OCI-LY7 (cell line): ENCODE data around the gene SLC43A2. TPM values are rescaled to one million over a fixed set of nuclear protein-coding genes. Genes with fewer than 3 reads are reported as not detected.

Source experiments
- BruUV-seq: library from RNA; stranded (reverse); fragments of 400-500 nt; replicated peaks from 2 replicates; lab custom pipeline; 2021; lab: Mats Ljungman, UMichigan
- CTCF ChIA-PET: fragments of 300-600 bp; sonication (Branson Sonifier 250); formaldehyde crosslinking; loops from one replicate; lab custom pipeline; 2022; ENCODE audit warnings: antibody characterized with exemption; ENCODE audit not compliant: unreplicated experiment; lab: Charles Lee
- POLR2A ChIA-PET: fragments of 300-600 bp; sonication (Branson Sonifier 250); formaldehyde crosslinking; loops from one replicate; lab custom pipeline; 2022; ENCODE audit warnings: antibody characterized with exemption; lab: Charles Lee
- DNase-seq: peaks from one replicate; pipeline ENCODE4 v3.0.0-alpha.2; 2015; ENCODE audit warnings: low spot score
- H2AFZ ChIP-seq: fragments of 200-600 bp; sonication (generic), shearing (Covaris generic); 2 replicates; pipeline ENCODE4 v1.6.1; 2014; ENCODE audit warnings: mild to moderate bottlenecking, antibody characterized with exemption, low read length, moderate library complexity
- H3K27ac ChIP-seq: fragments of 200-600 bp; sonication (generic); 2 replicates; pipeline ENCODE4 v1.5.1; 2014; ENCODE audit warnings: mixed run types, low read depth, mild to moderate bottlenecking, moderate library complexity, low read length, inconsistent platforms; ENCODE audit not compliant: poor library complexity, severe bottlenecking
- H3K36me3 ChIP-seq: fragments of 200-600 bp; sonication (generic); 2 replicates; pipeline ENCODE4 v1.6.1; 2014; ENCODE audit warnings: mild to moderate bottlenecking, antibody characterized with exemption, low read length, moderate library complexity, mixed read lengths; ENCODE audit not compliant: insufficient read depth
- H3K4me1 ChIP-seq: fragments of 200-600 bp; sonication (generic); 2 replicates; pipeline ENCODE4 v1.5.1; 2014; ENCODE audit warnings: mild to moderate bottlenecking, low read length; ENCODE audit not compliant: insufficient read depth, poor library complexity, severe bottlenecking
- H3K4me2 ChIP-seq: fragments of 200-600 bp; sonication (generic); 2 replicates; pipeline ENCODE4 v1.6.1; 2014; ENCODE audit warnings: mild to moderate bottlenecking, low read length
- H3K4me3 ChIP-seq: fragments of 200-600 bp; sonication (generic); 2 replicates; pipeline ENCODE4 v1.5.1; 2014; ENCODE audit warnings: mild to moderate bottlenecking, low read depth, low read length; ENCODE audit not compliant: poor library complexity, severe bottlenecking
- H3K79me2 ChIP-seq: fragments of 200-600 bp; sonication (generic); 2 replicates; pipeline ENCODE4 v1.6.1; 2016; ENCODE audit warnings: low read depth, mild to moderate bottlenecking, low read length, moderate library complexity, mixed read lengths; ENCODE audit not compliant: insufficient read depth
- H3K9me2 ChIP-seq: fragments of 200-600 bp; sonication (generic); 2 replicates; pipeline ENCODE4 v1.6.1; 2016; ENCODE audit warnings: mild to moderate bottlenecking, low read length, mixed read lengths; ENCODE audit not compliant: insufficient read depth
- H3K9me3 ChIP-seq: fragments of 200-600 bp; sonication (generic); 2 replicates; pipeline ENCODE4 v1.6.1; 2014; ENCODE audit warnings: mild to moderate bottlenecking, mixed run types, low read length, mixed read lengths
- H4K20me1 ChIP-seq: fragments of 200-600 bp; sonication (generic); 2 replicates; pipeline ENCODE4 v1.6.1; 2014; ENCODE audit warnings: mild to moderate bottlenecking, antibody characterized with exemption, low read length, moderate library complexity, mixed read lengths; ENCODE audit not compliant: insufficient read depth
- EZH2phosphoT487 ChIP-seq: fragments of 200-600 bp; sonication (generic); IDR thresholded peaks from 2 replicates; pipeline ENCODE4 v1.6.1; 2018; ENCODE audit warnings: low read depth, borderline replicate concordance, mild to moderate bottlenecking, mixed run types, antibody characterized with exemption, low read length, moderate library complexity, mixed read lengths
- intact Hi-C: fragments of 100-400 bp; cut with micrococcal nuclease; formaldehyde crosslinking; loops from one replicate; pipeline ENCODE4 v1.10.0; 2022; ENCODE audit not compliant: unreplicated experiment
- total RNA-seq, 2 experiments: library from RNA; depleted of rRNA in 1 of 2; stranded (reverse); fragments of >200 nt in 1 of 2; shearing (Covaris generic) in 1 of 2; gene quantifications; 2 replicates each; pipeline ENCODE4 v1.2.3, GENCODE V29; 2014 to 2022
- TF ChIP-seq, protein P1 (sequence below): fragments of 200-600 bp; sonication (generic); conservative IDR thresholded peaks from 2 replicates; pipeline ENCODE4 v1.5.1; 2014; ENCODE audit warnings: mild to moderate bottlenecking, antibody characterized with exemption, low read length, moderate library complexity, mixed read lengths

Gene SLC43A2
- total RNA-seq, 2 experiments from 2014 or later: 9.2 to 17.1 TPM

DNA sequence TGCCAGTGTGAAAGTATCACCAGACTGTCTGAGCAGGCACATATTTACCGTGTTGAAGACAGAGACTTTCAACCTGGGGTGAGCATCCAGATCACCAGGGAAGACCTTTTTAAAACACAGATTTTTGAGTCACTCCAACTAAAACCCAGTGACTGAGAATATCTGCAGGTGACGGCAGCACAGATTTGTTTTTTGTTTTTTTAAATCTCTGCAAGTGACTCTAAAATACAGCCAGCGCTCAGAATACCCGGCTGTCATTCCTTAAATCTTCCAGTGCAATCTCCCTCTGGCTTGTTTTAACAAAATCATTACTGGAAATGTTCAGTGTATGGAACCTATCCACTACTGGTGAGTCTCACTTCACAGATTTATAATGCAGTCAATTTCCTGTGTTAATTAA is 92.9 kb downstream of the SLC43A2 start:
- CTCF ChIA-PET: no interaction called here
- H3K9me2 ChIP-seq: no peaks in the 10 kb centered on the region
- no peaks in the 10 kb centered on the region for H4K20me1 ChIP-seq
- no peaks in the 10 kb centered on the region for H3K9me3 ChIP-seq
- H3K4me2 ChIP-seq: no peak overlapping the region
- H3K27ac ChIP-seq: no peak overlapping the region
- intact Hi-C loops: no loop called here
- no peaks in the 10 kb centered on the region for H3K79me2 ChIP-seq
- BruUV-seq: no TSS peak
- no peaks in the 10 kb centered on the region for H3K4me1 ChIP-seq
- POLR2A ChIA-PET: interaction anchor here (0.5 kb wide), 1 partner anchor 13 kb away, joined by 3 read pairs; no protein-coding TSS in a partner anchor
- H3K4me3 ChIP-seq: no peak overlapping the region
- H3K36me3 ChIP-seq: peaks cover 69% of the 10 kb centered on the region; the same call in 1 of the 2 replicates
- no peak for DNase-seq
- no peak for TF ChIP-seq EZH2phosphoT487
- TF ChIP-seq, protein P1, sequence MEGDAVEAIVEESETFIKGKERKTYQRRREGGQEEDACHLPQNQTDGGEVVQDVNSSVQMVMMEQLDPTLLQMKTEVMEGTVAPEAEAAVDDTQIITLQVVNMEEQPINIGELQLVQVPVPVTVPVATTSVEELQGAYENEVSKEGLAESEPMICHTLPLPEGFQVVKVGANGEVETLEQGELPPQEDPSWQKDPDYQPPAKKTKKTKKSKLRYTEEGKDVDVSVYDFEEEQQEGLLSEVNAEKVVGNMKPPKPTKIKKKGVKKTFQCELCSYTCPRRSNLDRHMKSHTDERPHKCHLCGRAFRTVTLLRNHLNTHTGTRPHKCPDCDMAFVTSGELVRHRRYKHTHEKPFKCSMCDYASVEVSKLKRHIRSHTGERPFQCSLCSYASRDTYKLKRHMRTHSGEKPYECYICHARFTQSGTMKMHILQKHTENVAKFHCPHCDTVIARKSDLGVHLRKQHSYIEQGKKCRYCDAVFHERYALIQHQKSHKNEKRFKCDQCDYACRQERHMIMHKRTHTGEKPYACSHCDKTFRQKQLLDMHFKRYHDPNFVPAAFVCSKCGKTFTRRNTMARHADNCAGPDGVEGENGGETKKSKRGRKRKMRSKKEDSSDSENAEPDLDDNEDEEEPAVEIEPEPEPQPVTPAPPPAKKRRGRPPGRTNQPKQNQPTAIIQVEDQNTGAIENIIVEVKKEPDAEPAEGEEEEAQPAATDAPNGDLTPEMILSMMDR: no peak
- no peak overlapping the region for H2AFZ ChIP-seq

DNA sequence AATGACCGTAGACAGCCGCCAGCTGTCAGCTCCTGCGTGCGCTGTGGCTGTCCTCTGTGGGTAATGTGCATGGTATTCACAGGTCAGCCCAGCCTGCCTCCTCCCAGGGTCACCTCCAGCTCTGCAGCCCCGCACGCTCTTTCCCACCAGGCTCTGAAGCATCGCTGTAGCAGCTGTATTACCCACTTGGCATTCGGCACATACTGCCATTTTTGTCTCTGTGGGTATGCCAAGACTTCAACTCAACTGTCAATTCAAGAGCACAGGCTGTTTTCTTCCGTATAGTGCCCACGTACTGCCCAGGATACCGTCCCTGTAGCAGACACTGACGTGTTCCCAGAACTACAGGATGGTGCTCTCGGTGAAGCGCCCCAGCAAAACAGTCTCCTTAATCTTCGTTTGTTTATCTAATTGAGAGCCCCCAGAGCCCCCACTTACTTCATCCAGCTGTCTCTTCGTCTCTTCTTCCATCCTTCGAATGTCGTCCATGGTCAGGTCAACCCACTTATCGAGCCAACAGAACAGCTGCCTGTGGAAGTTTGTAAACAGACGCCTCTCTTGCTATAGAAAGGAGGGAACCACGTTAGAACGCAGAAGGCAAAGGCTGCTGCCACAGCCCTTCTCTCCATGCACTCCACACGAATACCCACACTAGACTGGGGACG is 94.8 kb downstream of the SLC43A2 start:
- ChIA-PET POLR2A (interaction anchor here (0.6 to 0.8 kb wide), 2 partner anchors 232 to 645 kb away, joined by 3 to 4 read pairs; no protein-coding TSS in a partner anchor), CTCF (interaction anchor here (0.9 to 1.4 kb wide), 3 partner anchors 18 to 168 kb away, joined by 3 to 5 read pairs (median 3); no protein-coding TSS in a partner anchor)
- no peak for DNase-seq
- H4K20me1 ChIP-seq: no peaks in the 10 kb centered on the region
- no peak overlapping the region for H3K4me3 ChIP-seq
- H3K9me3 ChIP-seq: no peaks in the 10 kb centered on the region
- H3K4me1 ChIP-seq: peaks cover 10% of the 10 kb centered on the region
- H3K9me2 ChIP-seq: no peaks in the 10 kb centered on the region
- H3K36me3 ChIP-seq: peaks cover 68% of the 10 kb centered on the region
- intact Hi-C loops: loop anchor here (5.0 kb wide), 1 partner anchor 256 kb away; the partner anchor contains the start of gene TRARG1
- TF ChIP-seq EZH2phosphoT487: no peak
- TF ChIP-seq, protein P1: no peak
- H3K79me2 ChIP-seq: no peaks in the 10 kb centered on the region
- H3K4me2 ChIP-seq: no peak overlapping the region
- BruUV-seq: no TSS peak
- H2AFZ ChIP-seq: no peak overlapping the region
- H3K27ac ChIP-seq: no peak overlapping the region
